ENCODE results near the gene ARFGAP3.

Gene ARFGAP3

DNA sequence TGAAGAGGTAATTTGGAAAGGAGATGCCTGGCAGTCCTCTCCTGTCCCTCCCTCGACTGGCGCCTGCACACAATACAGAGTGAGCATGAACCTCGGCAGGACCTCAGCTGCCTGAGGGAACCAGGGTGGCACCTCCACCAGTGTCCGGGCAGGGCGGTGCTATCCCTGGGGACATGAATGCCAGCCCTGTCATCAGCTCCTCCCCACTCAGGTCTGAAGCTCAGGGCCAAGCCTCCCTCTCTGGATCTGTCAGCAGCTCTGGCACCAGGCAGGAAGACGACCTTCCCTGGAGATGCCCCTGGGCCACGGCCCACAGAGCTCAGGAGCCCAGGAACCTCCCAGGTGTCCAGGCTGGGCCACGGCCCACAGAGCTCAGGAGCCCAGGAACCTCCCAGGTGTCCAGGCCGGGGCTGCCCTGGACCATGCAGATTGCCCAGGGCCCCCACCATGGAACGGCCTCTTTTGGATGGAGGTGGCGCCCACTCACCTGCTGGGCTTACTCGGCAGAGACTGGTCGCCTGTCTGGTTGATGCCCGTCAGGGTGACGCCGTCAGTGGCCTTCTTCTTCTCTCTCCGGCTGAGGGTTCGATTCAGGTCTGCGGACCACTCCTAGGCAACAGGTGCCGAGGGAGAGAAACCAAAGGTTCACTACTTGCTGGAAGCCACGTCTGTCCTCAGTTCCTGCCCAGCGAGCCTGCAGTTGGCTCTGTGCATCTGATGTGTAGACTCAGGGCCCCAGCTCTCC lies 21.7 kb upstream of the ARFGAP3 start:
- no peak for TF ChIP-seq CTCF (IDR thresholded peaks at IDR 0.05; ENCODE audit: insufficient read depth, missing control alignments)
- no peak for FAIRE-seq
- no peak for DNase-seq (ENCODE audit: insufficient read length, low spot score)

DNA sequence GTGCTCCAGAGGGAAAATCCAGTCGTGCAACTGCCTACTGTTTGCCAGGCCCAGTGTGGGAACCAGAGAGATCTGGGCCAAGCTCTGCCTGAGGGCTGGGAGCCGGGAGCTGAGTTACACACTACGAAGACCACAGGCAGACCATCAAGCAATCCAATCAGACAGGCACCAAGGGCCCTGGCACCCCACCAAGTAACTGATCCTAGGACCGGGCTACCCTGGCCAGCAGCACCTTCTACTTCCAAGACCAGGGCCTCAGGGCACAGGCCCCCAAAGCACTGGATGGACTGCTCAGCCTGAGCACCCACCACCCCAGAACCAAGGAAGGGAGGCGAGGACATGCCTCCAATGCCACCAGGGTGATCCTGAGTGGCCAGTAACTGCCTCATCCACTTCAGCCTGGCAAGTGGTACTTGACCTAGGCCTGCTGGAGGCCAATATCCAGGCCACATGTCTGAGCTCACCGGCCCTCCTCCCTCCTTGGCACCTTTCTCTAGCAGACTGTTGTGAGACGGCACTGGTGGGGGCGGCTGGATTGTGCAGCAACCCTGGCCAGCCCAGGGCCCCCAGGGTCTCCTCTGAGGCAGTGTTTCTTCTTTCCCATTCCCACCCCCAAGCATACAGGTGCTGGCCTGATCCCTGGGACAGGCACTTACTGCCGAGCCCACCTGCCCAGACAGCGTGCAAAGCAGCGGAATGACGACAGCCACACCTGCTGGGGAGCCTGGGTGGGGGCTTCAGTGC lies 20.7 kb upstream of the ARFGAP3 start:
- FAIRE-seq: no peak
- TF ChIP-seq CTCF (IDR thresholded peaks at IDR 0.05; ENCODE audit: insufficient read depth, missing control alignments): no peak
- DNase-seq (ENCODE audit: insufficient read length, low spot score): no peak

DNA sequence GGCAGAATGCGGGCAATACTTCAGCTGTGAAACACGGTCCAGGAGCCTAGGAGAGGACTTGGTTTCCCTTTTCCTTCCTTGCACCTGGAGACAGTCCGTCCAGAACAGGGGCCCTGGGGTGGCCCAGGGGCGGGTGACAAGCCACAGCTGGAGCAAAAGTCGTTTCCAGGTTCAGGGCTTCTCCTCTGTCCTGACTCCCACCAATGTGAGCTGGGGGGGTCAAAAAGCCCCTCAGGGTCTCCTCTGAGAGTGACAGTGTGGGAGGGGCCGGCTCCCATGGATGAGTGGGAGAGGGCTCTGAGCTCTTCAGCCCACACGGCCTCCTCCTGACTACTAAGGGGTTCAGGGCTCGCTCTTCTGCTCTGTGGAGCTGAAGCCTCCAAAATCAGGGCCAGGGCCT lies 20.1 kb upstream of the ARFGAP3 start:
- FAIRE-seq: no peak
- TF ChIP-seq CTCF (IDR thresholded peaks at IDR 0.05; ENCODE audit: insufficient read depth, missing control alignments): no peak
- DNase-seq (ENCODE audit: insufficient read length, low spot score): no peak

- DNase-seq (ENCODE audit: insufficient read length, low spot score) (no peak), FAIRE-seq (no peak)
- TF ChIP-seq CTCF (IDR thresholded peaks at IDR 0.05; ENCODE audit: insufficient read depth, missing control alignments): no peak
Measured at GRCh38 chr22:42876041-42876440, 19.0 kb upstream of the ARFGAP3 start.

DNA sequence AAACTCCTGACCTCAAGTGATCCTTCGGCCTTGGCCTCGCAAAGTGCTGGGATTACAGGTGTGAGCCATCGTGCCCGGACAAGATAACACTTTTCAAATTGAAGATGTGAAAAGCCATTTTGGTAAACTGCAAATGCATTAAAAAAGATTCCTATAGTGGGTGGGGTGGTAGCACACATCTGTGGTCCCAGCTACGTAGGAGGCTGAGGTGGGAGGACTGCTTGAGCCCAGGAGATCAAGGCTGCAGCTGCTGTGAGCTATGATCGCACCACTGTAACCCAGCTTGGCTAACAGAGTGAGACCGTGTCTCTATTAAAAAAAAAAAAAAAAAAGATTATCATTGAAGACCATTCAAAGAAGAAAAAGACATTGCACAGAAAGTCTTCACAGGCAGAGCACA lies 16.9 kb upstream of the ARFGAP3 start:
- TF ChIP-seq CTCF (IDR thresholded peaks at IDR 0.05; ENCODE audit: insufficient read depth, missing control alignments): no peak
- no peak for DNase-seq (ENCODE audit: insufficient read length, low spot score)
- no peak for FAIRE-seq

GRCh38 chr22:42873356-42873755 lies 16.3 kb upstream of the ARFGAP3 start:
- FAIRE-seq: no peak
- no peak for TF ChIP-seq CTCF (IDR thresholded peaks at IDR 0.05; ENCODE audit: insufficient read depth, missing control alignments)
- no peak for DNase-seq (ENCODE audit: insufficient read length, low spot score)

GRCh38 chr22:42872821-42873220 lies 15.7 kb upstream of the ARFGAP3 start:
- no peak for TF ChIP-seq CTCF (IDR thresholded peaks at IDR 0.05; ENCODE audit: insufficient read depth, missing control alignments)
- DNase-seq (ENCODE audit: insufficient read length, low spot score) (no peak), FAIRE-seq (no peak)
